K562 (cell line): Measurements from ENCODE around the gene NT5DC2. TPM values are rescaled to one million over a fixed set of nuclear protein-coding genes. Genes with fewer than 3 reads are reported as not detected.
A peak's percentile ranks its signal among the peaks of the same experiment; 100 is the strongest.

Experiments used
- ATAC-seq: fragments of 200-7000 bp; cut with Tn5 transposase; 3 replicates; pipeline ENCODE4 v1.9.1; 2020; ENCODE audit warnings: moderate library complexity
- BruUV-seq: library from RNA; stranded (reverse); fragments of 400-500 nt; replicated peaks from 2 replicates; lab custom pipeline; 2021; lab: Mats Ljungman, UMichigan
- CTCF ChIA-PET: fragments of 300-600 bp; formaldehyde crosslinking; extraction: SDS; loops from one replicate; lab custom pipeline; 2021; ENCODE audit warnings: low intra/inter-chr PET ratio; lab: Yijun Ruan, JAX
- POLR2A ChIA-PET: fragments of 300-600, 350-650 bp; sonication (Branson Sonifier 250); formaldehyde crosslinking; extraction: SDS; loops from one replicate; lab custom pipeline; 2021; ENCODE audit warnings: antibody characterized with exemption, inconsistent platforms; lab: Yijun Ruan, JAX
- DNase-seq, 4 experiments: peaks; one replicate each; pipeline versions ENCODE4 v3.0.0 to v3.0.0-alpha.2; 2011 to 2018; ENCODE audit warnings: low spot score in 3 of 4, mixed read lengths in 3 of 4; ENCODE audit errors: extremely low read depth in 1 of 4
- FAIRE-seq: peaks from 2 replicates; lab custom pipeline; 2011; peaks lifted over from hg19 to GRCh38; lab: Jason Lieb, UNC
- H2AFZ ChIP-seq: 2 replicates; pipeline ENCODE4 v1.6.0; 2011; ENCODE audit warnings: low read depth, low read length, control low read depth, inconsistent platforms
- H3K27ac ChIP-seq: fragments of 200-600 bp; 3 replicates; pipeline ENCODE4 v1.8.0; 2011; ENCODE audit warnings: low read depth, mild to moderate bottlenecking, control low read depth, inconsistent platforms, low read length, moderate library complexity, mixed read lengths; ENCODE audit errors: extremely low read depth
- H3K27me3 ChIP-seq, 2 experiments: fragments of 300-600 bp in 1 of 2; 2 replicates in 1 of 2; 3 replicates in 1 of 2; pipeline versions ENCODE4 v1.6.0 to v1.8.0; 2011; ENCODE audit warnings: inconsistent platforms in 2 of 2, low read length in 2 of 2, mild to moderate bottlenecking in 1 of 2, mixed read lengths in 1 of 2, moderate library complexity in 1 of 2; ENCODE audit not compliant: control insufficient read depth in 2 of 2, insufficient read depth in 2 of 2
- H3K36me3 ChIP-seq: fragments of 300-600 bp; 3 replicates; pipeline ENCODE4 v1.8.0; 2011; ENCODE audit warnings: mild to moderate bottlenecking, low read length, inconsistent platforms; ENCODE audit not compliant: control insufficient read depth, insufficient read depth
- H3K4me1 ChIP-seq, 2 experiments: fragments of 200-600 bp in 1 of 2; replicated peaks in 1 of 2; 2 replicates in 1 of 2; 3 replicates in 1 of 2; pipeline versions ENCODE4 v1.5.1 to v1.8.0; 2011; ENCODE audit warnings: inconsistent platforms in 2 of 2, low read length in 2 of 2, mild to moderate bottlenecking in 1 of 2, mixed read lengths in 1 of 2, moderate library complexity in 1 of 2; ENCODE audit not compliant: control insufficient read depth in 2 of 2, insufficient read depth in 2 of 2
- H3K4me2 ChIP-seq: 2 replicates; pipeline ENCODE4 v1.6.1; 2011; ENCODE audit warnings: low read length, control low read depth, inconsistent platforms, mixed read lengths; ENCODE audit not compliant: insufficient read depth
- H3K4me3 ChIP-seq: fragments of 200-600 bp; sonication (generic), shearing (Covaris generic); 2 replicates; pipeline ENCODE4 v1.5.1; 2016; ENCODE audit warnings: control low read depth, inconsistent platforms
- H3K79me2 ChIP-seq: fragments of 200-600 bp; 3 replicates; pipeline ENCODE4 v1.8.0; 2011; ENCODE audit warnings: low read length, inconsistent platforms; ENCODE audit not compliant: control insufficient read depth, insufficient read depth
- H3K9ac ChIP-seq, 2 experiments: 2 replicates each; pipeline versions ENCODE4 v1.6.0 to v1.6.1; 2011; ENCODE audit warnings: low read depth in 2 of 2, low read length in 2 of 2, control low read depth in 1 of 2, inconsistent platforms in 1 of 2, mild to moderate bottlenecking in 1 of 2, mixed read lengths in 1 of 2; ENCODE audit not compliant: insufficient read depth in 1 of 2
- H3K9me1 ChIP-seq: one replicate; pipeline ENCODE4 v1.6.0; 2011; ENCODE audit warnings: inconsistent platforms, mild to moderate bottlenecking, low read length, moderate library complexity; ENCODE audit not compliant: control insufficient read depth, insufficient read depth
- H3K9me3 ChIP-seq: replicated peaks from 2 replicates; pipeline ENCODE4 v1.5.1; 2011; ENCODE audit warnings: low read depth, low read length, inconsistent platforms; ENCODE audit not compliant: control insufficient read depth, insufficient read depth
- H4K20me1 ChIP-seq: replicated peaks from 2 replicates; pipeline ENCODE4 v1.6.1; 2011; ENCODE audit warnings: low read length, inconsistent platforms, mixed read lengths; ENCODE audit not compliant: control insufficient read depth, insufficient read depth
- CBX2 ChIP-seq: fragments of 200-600 bp; sonication (generic); IDR thresholded peaks from one replicate; pipeline ENCODE4 v1.6.1; 2012; ENCODE audit warnings: mild to moderate bottlenecking, low read length, inconsistent platforms; ENCODE audit not compliant: insufficient read depth, poor library complexity, severe bottlenecking
- GATAD2B ChIP-seq: fragments of 450-650 bp; IDR thresholded peaks from 2 replicates; pipeline ENCODE4 v1.6.1; 2017; ENCODE audit warnings: mild to moderate bottlenecking, borderline replicate concordance
- ILK ChIP-seq: fragments of 450-650 bp; IDR thresholded peaks from 2 replicates; pipeline ENCODE4 v1.6.1; 2016; ENCODE audit warnings: missing genetic modification characterization, low read depth, mild to moderate bottlenecking, missing compliant biosample characterization, moderate library complexity, borderline replicate concordance
- MAFK ChIP-seq: IDR thresholded peaks from 2 replicates; pipeline ENCODE4 v1.6.1; 2011; ENCODE audit warnings: low read length, improper control_type of control experiment
- NCOA1 ChIP-seq: fragments of 450-650 bp; IDR thresholded peaks from 2 replicates; pipeline ENCODE4 v1.6.1; 2016; ENCODE audit warnings: low read depth
- POLR3G ChIP-seq: IDR thresholded peaks from 2 replicates; pipeline ENCODE4 v1.6.1; 2011; ENCODE audit not compliant: insufficient read length, insufficient replicate concordance; ENCODE audit errors: extremely low read depth
- SMAD1 ChIP-seq: fragments of 150-350 bp; IDR thresholded peaks from 2 replicates; pipeline ENCODE4 v1.6.1; 2014; ENCODE audit warnings: low read length, low read depth; ENCODE audit not compliant: partially characterized antibody
- SNIP1 ChIP-seq: fragments of 450-650 bp; IDR thresholded peaks from 2 replicates; pipeline ENCODE4 v1.7.1; 2017; ENCODE audit warnings: low read depth, mild to moderate bottlenecking
- TCFL5 ChIP-seq: fragments of 250-450 bp; sonication (Bioruptor Pico); conservative IDR thresholded peaks from 2 replicates; pipeline ENCODE4 v1.6.1; 2021; ENCODE audit warnings: mild to moderate bottlenecking, moderate library complexity, matching md5 sums
- ZFX ChIP-seq: sonication (generic); formaldehyde crosslinking; IDR thresholded peaks from 2 replicates; pipeline ENCODE4 v1.8.0; 2022; ENCODE audit warnings: mild to moderate bottlenecking, missing genetic modification reagents, moderate library complexity
- ZNF212 ChIP-seq: fragments of 450-650 bp; formaldehyde crosslinking; IDR thresholded peaks from 2 replicates; pipeline ENCODE4 v1.4.0; 2020; ENCODE audit warnings: mild to moderate bottlenecking
- WGBS: fragments of 100-300 bp; shearing (Covaris generic); methylation state at CpG from one replicate; pipeline ENCODE4 v1.1.6; 2016; ENCODE audit warnings: low coverage, mixed read lengths; ENCODE audit not compliant: insufficient coverage; ENCODE audit errors: missing lambda C conversion rate; 5-methylcytosine and 5-hydroxymethylcytosine counted together
- in situ Hi-C: fragments of 300-500 bp; cut with MboI; formaldehyde crosslinking; loops from 4 replicates; pipeline ENCODE4 v1.15.0; 2018; ENCODE audit warnings: inconsistent platforms, mixed read lengths
- intact Hi-C: fragments of 100-400 bp; cut with micrococcal nuclease; formaldehyde crosslinking; loops from 2 replicates; pipeline ENCODE4 v1.14.2; 2022
- polyA plus RNA-seq, 8 experiments: library from polyadenylated mRNA; depleted of rRNA in 4 of 8; stranded (reverse) in 5 of 8; unstranded in 3 of 8; fragments of >200 nt; fragmentation: Nextera tagmentation in 2 of 8; fragmentation: Illumina TruSeq in 1 of 8; extraction: Ambion mirVana in 2 of 8; extraction: Trizol in 1 of 8; gene quantifications; 2 replicates each; pipeline versions ENCODE4 v1.2.1 to v1.2.3, GENCODE V29; 2011 to 2014; ENCODE audit warnings: inconsistent platforms in 1 of 8, missing spikeins in 1 of 8
- total RNA-seq, 7 experiments: library from RNA; depleted of rRNA in 6 of 7; stranded (reverse); fragments of >200 nt in 6 of 7; fragmentation: Illumina TruSeq in 2 of 7; extraction: Trizol in 2 of 7; gene quantifications; 2 replicates each; pipeline versions ENCODE4 v1.2.1 to v1.2.3, GENCODE V29; 2011 to 2021; ENCODE audit warnings: low replicate concordance in 1 of 7
- TF ChIP-seq, protein P1 (sequence below): sonication (generic); formaldehyde crosslinking; IDR thresholded peaks from 2 replicates; pipeline ENCODE4 v1.8.0; 2022; ENCODE audit warnings: mild to moderate bottlenecking, missing genetic modification reagents, borderline replicate concordance
- TF ChIP-seq, protein P2 (sequence below): sonication (generic); formaldehyde crosslinking; IDR thresholded peaks from 2 replicates; pipeline ENCODE4 v1.8.1; 2023; ENCODE audit warnings: missing genetic modification reagents, mild to moderate bottlenecking, borderline replicate concordance
- TF ChIP-seq, protein P3 (sequence below): sonication (generic); formaldehyde crosslinking; IDR thresholded peaks from 2 replicates; pipeline ENCODE4 v1.8.1; 2022; ENCODE audit warnings: missing genetic modification reagents

Gene NT5DC2
- total and polyA plus RNA-seq, 9 of the 15 experiments (the other 6 are each of a cell fraction or from before 2014, with no cell fraction given) = 25.6 to 168 (median 122) TPM

DNA sequence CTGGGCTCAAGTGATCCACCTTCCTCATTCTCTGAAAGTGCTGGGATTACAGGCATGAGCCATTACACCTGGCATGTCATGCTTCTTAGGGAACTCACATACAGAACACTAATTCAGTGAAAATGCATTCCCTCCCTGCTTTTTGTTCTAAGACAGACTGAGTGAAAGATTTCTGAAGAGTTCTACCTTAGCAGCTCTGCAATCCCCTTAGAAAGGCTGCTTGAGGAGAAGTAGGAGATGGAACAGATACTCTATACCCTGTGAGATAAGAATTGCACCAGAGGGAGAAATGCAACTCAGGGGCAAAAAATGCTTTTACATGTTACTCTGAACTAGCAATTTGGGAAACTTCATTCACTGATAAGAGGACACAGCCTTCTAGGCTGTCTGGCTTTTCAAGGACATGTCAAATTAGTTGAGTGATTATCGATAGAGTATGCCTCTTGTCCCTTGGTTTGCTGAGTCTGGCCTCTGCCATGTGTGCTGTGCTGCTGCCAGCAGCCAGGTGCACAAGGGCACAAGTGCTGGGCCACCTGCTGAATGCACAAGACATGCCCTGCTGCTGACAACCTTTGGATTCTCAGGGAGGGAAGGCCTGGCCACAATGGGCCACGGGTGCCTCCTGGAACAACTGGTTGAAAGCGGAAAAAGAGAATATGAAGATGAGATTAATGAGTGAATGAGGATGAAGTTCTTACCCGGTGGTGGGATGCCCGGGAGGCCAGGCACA, 20.5 kb upstream of the NT5DC2 start:
- H2AFZ ChIP-seq = no peak overlapping the region
- H3K9me3 ChIP-seq = no peaks in the 10 kb centered on the region
- H3K4me1 ChIP-seq = peaks cover 0 to 4% of the 10 kb centered on the region in 2 experiments; a peak in 2 of 5 replicates
- ChIA-PET CTCF (no interaction called here), POLR2A (interaction anchor here (0.8 kb wide), 1 partner anchor 17 kb away, joined by 4 read pairs; no protein-coding TSS in a partner anchor)
- no peaks in the 10 kb centered on the region for H3K27me3 ChIP-seq
- no peaks in the 10 kb centered on the region for H3K79me2 ChIP-seq
- FAIRE-seq (no peak), DNase-seq (no peak), ATAC-seq (no peak)
- no TSS peak for BruUV-seq
- no peak overlapping the region for H3K4me3 ChIP-seq
- intact Hi-C loops (no loop called here), in situ Hi-C loops (no loop called here)
- no peaks in the 10 kb centered on the region for H3K9me1 ChIP-seq
- H3K4me2 ChIP-seq = no peak overlapping the region
- 98% methylated on average over 4 of the region's 5 CpGs for WGBS
- peaks cover 60% of the 10 kb centered on the region for H3K36me3 ChIP-seq
- H3K27ac ChIP-seq = no peak overlapping the region
- 0 out of 2 replicates have a peak, but pooled peaks cover 4% of the 10 kb centered on the region for H4K20me1 ChIP-seq
- H3K9ac ChIP-seq = peak overlapping the region in 1 of 2 experiments; percentile 68; a peak in 2 of 4 replicates
- TF ChIP-seq SNIP1 (no peak), POLR3G (no peak), MAFK (no peak), CBX2 (no peak), NCOA1 (no peak), ZFX (CRISPR knock-in tag) (no peak), TCFL5 (CRISPR knock-in tag) (no peak), GATAD2B (no peak), ILK (no peak), ZNF212 (no peak), SMAD1 (no peak)
- TF ChIP-seq, protein P1, sequence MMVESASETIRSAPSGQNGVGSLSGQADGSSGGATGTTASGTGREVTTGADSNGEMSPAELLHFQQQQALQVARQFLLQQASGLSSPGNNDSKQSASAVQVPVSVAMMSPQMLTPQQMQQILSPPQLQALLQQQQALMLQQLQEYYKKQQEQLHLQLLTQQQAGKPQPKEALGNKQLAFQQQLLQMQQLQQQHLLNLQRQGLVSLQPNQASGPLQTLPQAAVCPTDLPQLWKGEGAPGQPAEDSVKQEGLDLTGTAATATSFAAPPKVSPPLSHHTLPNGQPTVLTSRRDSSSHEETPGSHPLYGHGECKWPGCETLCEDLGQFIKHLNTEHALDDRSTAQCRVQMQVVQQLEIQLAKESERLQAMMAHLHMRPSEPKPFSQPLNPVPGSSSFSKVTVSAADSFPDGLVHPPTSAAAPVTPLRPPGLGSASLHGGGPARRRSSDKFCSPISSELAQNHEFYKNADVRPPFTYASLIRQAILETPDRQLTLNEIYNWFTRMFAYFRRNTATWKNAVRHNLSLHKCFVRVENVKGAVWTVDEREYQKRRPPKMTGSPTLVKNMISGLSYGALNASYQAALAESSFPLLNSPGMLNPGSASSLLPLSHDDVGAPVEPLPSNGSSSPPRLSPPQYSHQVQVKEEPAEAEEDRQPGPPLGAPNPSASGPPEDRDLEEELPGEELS = no peak
- TF ChIP-seq, protein P2, sequence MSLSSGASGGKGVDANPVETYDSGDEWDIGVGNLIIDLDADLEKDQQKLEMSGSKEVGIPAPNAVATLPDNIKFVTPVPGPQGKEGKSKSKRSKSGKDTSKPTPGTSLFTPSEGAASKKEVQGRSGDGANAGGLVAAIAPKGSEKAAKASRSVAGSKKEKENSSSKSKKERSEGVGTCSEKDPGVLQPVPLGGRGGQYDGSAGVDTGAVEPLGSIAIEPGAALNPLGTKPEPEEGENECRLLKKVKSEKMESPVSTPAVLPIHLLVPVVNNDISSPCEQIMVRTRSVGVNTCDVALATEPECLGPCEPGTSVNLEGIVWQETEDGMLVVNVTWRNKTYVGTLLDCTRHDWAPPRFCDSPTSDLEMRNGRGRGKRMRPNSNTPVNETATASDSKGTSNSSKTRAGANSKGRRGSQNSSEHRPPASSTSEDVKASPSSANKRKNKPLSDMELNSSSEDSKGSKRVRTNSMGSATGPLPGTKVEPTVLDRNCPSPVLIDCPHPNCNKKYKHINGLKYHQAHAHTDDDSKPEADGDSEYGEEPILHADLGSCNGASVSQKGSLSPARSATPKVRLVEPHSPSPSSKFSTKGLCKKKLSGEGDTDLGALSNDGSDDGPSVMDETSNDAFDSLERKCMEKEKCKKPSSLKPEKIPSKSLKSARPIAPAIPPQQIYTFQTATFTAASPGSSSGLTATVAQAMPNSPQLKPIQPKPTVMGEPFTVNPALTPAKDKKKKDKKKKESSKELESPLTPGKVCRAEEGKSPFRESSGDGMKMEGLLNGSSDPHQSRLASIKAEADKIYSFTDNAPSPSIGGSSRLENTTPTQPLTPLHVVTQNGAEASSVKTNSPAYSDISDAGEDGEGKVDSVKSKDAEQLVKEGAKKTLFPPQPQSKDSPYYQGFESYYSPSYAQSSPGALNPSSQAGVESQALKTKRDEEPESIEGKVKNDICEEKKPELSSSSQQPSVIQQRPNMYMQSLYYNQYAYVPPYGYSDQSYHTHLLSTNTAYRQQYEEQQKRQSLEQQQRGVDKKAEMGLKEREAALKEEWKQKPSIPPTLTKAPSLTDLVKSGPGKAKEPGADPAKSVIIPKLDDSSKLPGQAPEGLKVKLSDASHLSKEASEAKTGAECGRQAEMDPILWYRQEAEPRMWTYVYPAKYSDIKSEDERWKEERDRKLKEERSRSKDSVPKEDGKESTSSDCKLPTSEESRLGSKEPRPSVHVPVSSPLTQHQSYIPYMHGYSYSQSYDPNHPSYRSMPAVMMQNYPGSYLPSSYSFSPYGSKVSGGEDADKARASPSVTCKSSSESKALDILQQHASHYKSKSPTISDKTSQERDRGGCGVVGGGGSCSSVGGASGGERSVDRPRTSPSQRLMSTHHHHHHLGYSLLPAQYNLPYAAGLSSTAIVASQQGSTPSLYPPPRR (CRISPR knock-in tag) = no peak
- TF ChIP-seq, protein P3, sequence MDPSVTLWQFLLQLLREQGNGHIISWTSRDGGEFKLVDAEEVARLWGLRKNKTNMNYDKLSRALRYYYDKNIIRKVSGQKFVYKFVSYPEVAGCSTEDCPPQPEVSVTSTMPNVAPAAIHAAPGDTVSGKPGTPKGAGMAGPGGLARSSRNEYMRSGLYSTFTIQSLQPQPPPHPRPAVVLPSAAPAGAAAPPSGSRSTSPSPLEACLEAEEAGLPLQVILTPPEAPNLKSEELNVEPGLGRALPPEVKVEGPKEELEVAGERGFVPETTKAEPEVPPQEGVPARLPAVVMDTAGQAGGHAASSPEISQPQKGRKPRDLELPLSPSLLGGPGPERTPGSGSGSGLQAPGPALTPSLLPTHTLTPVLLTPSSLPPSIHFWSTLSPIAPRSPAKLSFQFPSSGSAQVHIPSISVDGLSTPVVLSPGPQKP (CRISPR knock-in tag) = no peak
